AG04450 (cell line): Measurements from ENCODE around the gene GFOD2. TPM values are rescaled to one million over a fixed set of nuclear protein-coding genes. Genes with fewer than 3 reads are reported as not detected.

Source experiments
- CTCF ChIA-PET: fragments of 300-600, 350-600 bp; formaldehyde crosslinking; extraction: SDS; loops from one replicate; lab custom pipeline; 2022; ENCODE audit warnings: antibody characterized with exemption, inconsistent platforms; lab: Charles Lee
- POLR2A ChIA-PET: fragments of 350-600 bp; formaldehyde crosslinking; extraction: SDS; loops from one replicate; lab custom pipeline; 2021; ENCODE audit warnings: antibody characterized with exemption, inconsistent platforms; lab: Yijun Ruan, JAX
- DNase-seq: peaks from one replicate; pipeline ENCODE4 v3.0.0-alpha.2; 2011; ENCODE audit warnings: low read depth, low spot score
- H3K27ac ChIP-seq: one replicate; pipeline ENCODE4 v1.5.1; 2012; ENCODE audit warnings: low read depth, low read length, control low read depth
- H3K27me3 ChIP-seq: one replicate; pipeline ENCODE4 v1.6.0; 2012; ENCODE audit warnings: low read length; ENCODE audit not compliant: control insufficient read depth, insufficient read depth
- H3K4me3 ChIP-seq: 2 replicates; pipeline ENCODE4 v1.5.1; 2011; ENCODE audit warnings: mild to moderate bottlenecking, low read depth, low read length, control low read depth
- H3K9me3 ChIP-seq: 2 replicates; pipeline ENCODE4 v1.5.1; 2012; ENCODE audit warnings: low read length; ENCODE audit not compliant: control insufficient read depth, insufficient read depth
- CTCF ChIP-seq: IDR thresholded peaks from 2 replicates; pipeline ENCODE4 v1.5.1; 2011; ENCODE audit warnings: low read depth, low read length, control low read depth, inconsistent platforms
- polyA plus RNA-seq: library from polyadenylated mRNA; depleted of rRNA; stranded (reverse); fragments of >200 nt; gene quantifications from 2 replicates; pipeline ENCODE4 v1.2.3, GENCODE V29; 2011

Gene GFOD2
- polyA plus RNA-seq, 1 experiment = 11.1 TPM

GRCh38 chr16:67652578-67653127 is 66.5 kb downstream of the GFOD2 start:
- Histone ChIP-seq H3K9me3 (no peaks in the 10 kb centered on the region; the same call in 1 of the 2 replicates), H3K27me3 (peaks cover 38% of the 10 kb centered on the region), H3K27ac (no peak overlapping the region), H3K4me3 (peak overlapping the region; percentile 50)
- TF ChIP-seq CTCF = no peak
- CTCF ChIA-PET = interaction anchor here (1.2 kb wide), 1 partner anchor 105 kb away, joined by 4 read pairs; no protein-coding TSS in a partner anchor
- no peak for DNase-seq
- POLR2A ChIA-PET = interaction anchor here (0.8 kb wide), 1 partner anchor 89 kb away, joined by 4 read pairs; no protein-coding TSS in a partner anchor

- ChIA-PET POLR2A (interaction anchor here (0.8 to 3.4 kb wide), 2 partner anchors 8 to 89 kb away, joined by 4 to 12 read pairs; partner anchors contain the start of gene ACD), CTCF (interaction anchor here (1.2 kb wide), 1 partner anchor 105 kb away, joined by 4 read pairs; no protein-coding TSS in a partner anchor)
- no peak for DNase-seq
- Histone ChIP-seq H3K9me3 (no peaks in the 10 kb centered on the region; the same call in 1 of the 2 replicates), H3K4me3 (no peak overlapping the region), H3K27ac (no peak overlapping the region), H3K27me3 (peaks cover 44% of the 10 kb centered on the region)
- TF ChIP-seq CTCF = no peak
Observed at GRCh38 chr16:67651847-67652246, 67.3 kb downstream of the GFOD2 start.

GRCh38 chr16:67651039-67651438 is 68.1 kb downstream of the GFOD2 start:
- H3K9me3 ChIP-seq = no peaks in the 10 kb centered on the region; the same call in 1 of the 2 replicates
- CTCF ChIA-PET = interaction anchor here (1.1 to 10.2 kb wide), 2 partner anchors 104 to 130 kb away, joined by 3 to 75 read pairs; no protein-coding TSS in a partner anchor
- no peak overlapping the region for H3K27ac ChIP-seq
- TF ChIP-seq CTCF = no peak
- POLR2A ChIA-PET = interaction anchor here (3.4 kb wide), 1 partner anchor 9 kb away, joined by 12 read pairs; the partner anchor contains the start of gene ACD
- no peak for DNase-seq
- H3K4me3 ChIP-seq = no peak overlapping the region
- H3K27me3 ChIP-seq = peaks cover 50% of the 10 kb centered on the region

- DNase-seq = no peak
- POLR2A ChIA-PET = interaction anchor here (3.4 kb wide), 1 partner anchor 10 kb away, joined by 12 read pairs; the partner anchor contains the start of gene ACD
- peaks cover 60% of the 10 kb centered on the region for H3K27me3 ChIP-seq
- no peak for TF ChIP-seq CTCF
- no peak overlapping the region for H3K4me3 ChIP-seq
- H3K9me3 ChIP-seq = no peaks in the 10 kb centered on the region; the same call in 1 of the 2 replicates
- CTCF ChIA-PET = interaction anchor here (1.0 to 10.2 kb wide), 3 partner anchors 10 to 129 kb away, joined by 3 to 75 read pairs (median 4); partner anchors contain the start of gene ACD
- no peak overlapping the region for H3K27ac ChIP-seq
Observed at GRCh38 chr16:67650023-67650422, 69.1 kb downstream of the GFOD2 start.

GRCh38 chr16:67649494-67649931 is 69.6 kb downstream of the GFOD2 start:
- Histone ChIP-seq H3K9me3 (no peaks in the 10 kb centered on the region; the same call in 1 of the 2 replicates), H3K27ac (no peak overlapping the region), H3K27me3 (peaks cover 60% of the 10 kb centered on the region), H3K4me3 (no peak overlapping the region)
- no peak for TF ChIP-seq CTCF
- POLR2A ChIA-PET = interaction anchor here (3.4 kb wide), 1 partner anchor 10 kb away, joined by 12 read pairs; the partner anchor contains the start of gene ACD
- CTCF ChIA-PET = interaction anchor here (1.0 to 10.2 kb wide), 2 partner anchors 11 to 128 kb away, joined by 4 to 75 read pairs; partner anchors contain the start of gene ACD
- DNase-seq = no peak
